GM20000 (cell line): ENCODE measurements around the gene GAST.

Experiments
- DNase-seq: peaks from one replicate; pipeline ENCODE4 v3.0.0; 2012; ENCODE audit warnings: low spot score
- CTCF ChIP-seq: IDR thresholded peaks from 2 replicates; pipeline ENCODE4 v1.5.1; 2012; ENCODE audit warnings: mild to moderate bottlenecking, control low read depth; ENCODE audit errors: extremely low read depth, missing control alignments

GAST gene

GRCh38 chr17:41711669-41712400 lies at the start of gene GAST:
GAST (plus strand) TSS chr17:41712331; CDS start chr17:41715437, 3,106 bp downstream.
- TF ChIP-seq CTCF, result no peak
- no peak for DNase-seq

GRCh38 chr17:41663451-41664171 lies 48.5 kb upstream of the GAST start:
- peak; percentile 9 for DNase-seq
- no peak for TF ChIP-seq CTCF

- TF ChIP-seq CTCF, result no peak
- DNase-seq, result peak; percentile 3
Measured at GRCh38 chr17:41664172-41664457, 48.0 kb upstream of the GAST start.

- TF ChIP-seq CTCF, result no peak
Measured at GRCh38 chr17:41664587-41665565, 47.3 kb upstream of the GAST start.

GRCh38 chr17:41665566-41666236 lies 46.4 kb upstream of the GAST start:
- DNase-seq, result peak; percentile 91
- TF ChIP-seq CTCF, result peak; percentile 99

More at GRCh38 chr17:41664587-41665565, 47.3 kb upstream of the GAST start:
- DNase-seq, result peak; percentile 10

- peak; percentile 58 for DNase-seq
- no peak for TF ChIP-seq CTCF
Measured at GRCh38 chr17:41666237-41666641, 45.9 kb upstream of the GAST start.
